HG03159 (cell line): ENCODE data around the gene STEEP1.

Source experiments
- ATAC-seq: cut with Tn5 transposase; IDR thresholded peaks from one replicate; pipeline ENCODE4 v1.9.1; 2021; ENCODE audit warnings: mild to moderate bottlenecking, moderate library complexity; ENCODE audit not compliant: unreplicated experiment

STEEP1 gene

GRCh38 chrX:119489212-119490074, 75.8 kb downstream of the STEEP1 start:
- no peak for ATAC-seq

DNA sequence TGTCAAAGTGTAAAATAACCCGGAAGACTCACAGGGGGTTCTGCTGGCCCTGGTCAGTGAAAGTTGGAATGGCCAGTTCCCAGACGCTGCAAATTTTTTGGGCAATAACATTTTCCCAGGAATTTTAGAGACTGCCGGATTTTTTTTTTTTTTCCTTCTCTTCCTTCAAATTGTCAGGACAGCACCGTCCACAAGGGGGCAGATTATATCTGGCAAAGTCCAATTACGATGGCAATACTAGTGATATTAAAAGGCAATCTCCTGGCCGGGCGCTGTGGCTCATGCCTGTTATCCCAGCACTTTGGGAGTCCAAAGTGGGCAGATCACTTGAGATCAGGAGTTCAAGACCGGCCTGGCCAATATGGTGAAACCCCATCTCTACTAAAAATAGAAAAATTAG, 76.5 kb downstream of the STEEP1 start:
- ATAC-seq, result no peak
